Thyroid gland (tissue), 4 donors: ENCODE data around the gene ZDHHC8. TPM values are rescaled to one million over a fixed set of nuclear protein-coding genes. Genes with fewer than 3 reads are reported as not detected.

Source experiments
- DNase-seq, 2 donors: peaks; one replicate each; pipeline ENCODE4 v3.0.0-alpha.2; 2019
- H3K27ac ChIP-seq, 3 donors: fragments of 200-600 bp; sonication (generic); 1 replicate in 2 of 3; 2 replicates in 1 of 3; pipeline ENCODE4 v1.5.1; 2016 to 2019; ENCODE audit warnings: mild to moderate bottlenecking in 1 of 3, moderate library complexity in 1 of 3
- H3K27me3 ChIP-seq: fragments of 200-600 bp; sonication (generic); one replicate; pipeline ENCODE4 v1.5.1; 2019
- H3K36me3 ChIP-seq, 2 donors: fragments of 200-600 bp; sonication (generic); one replicate each; pipeline ENCODE4 v1.5.1; 2016 to 2019
- H3K4me1 ChIP-seq, 2 donors: fragments of 200-600 bp; sonication (generic); one replicate each; pipeline ENCODE4 v1.5.1; 2017 to 2019
- H3K4me3 ChIP-seq, 3 donors: fragments of 200-600 bp; sonication (generic); replicated peaks in 1 of 3; 1 replicate in 2 of 3; 2 replicates in 1 of 3; pipeline ENCODE4 v1.5.1; 2016; ENCODE audit warnings: mild to moderate bottlenecking in 1 of 3
- H3K9me3 ChIP-seq: fragments of 200-600 bp; sonication (generic); one replicate; pipeline ENCODE4 v1.5.1; 2017
- CTCF ChIP-seq, 6 experiments: fragments of 200-600 bp in 3 of 6; fragments of 450-650 bp in 3 of 6; sonication (generic) in 3 of 6; IDR thresholded peaks; one replicate each; pipeline ENCODE4 v1.5.1; 2016 to 2019; ENCODE audit warnings: antibody characterized with exemption in 6 of 6, mild to moderate bottlenecking in 2 of 6, inconsistent platforms in 1 of 6, moderate library complexity in 1 of 6
- POLR2A ChIP-seq, 2 donors: fragments of 450-650 bp; IDR thresholded peaks; one replicate each; pipeline ENCODE4 v1.6.1; 2017; ENCODE audit warnings: antibody characterized with exemption in 2 of 2, mild to moderate bottlenecking in 2 of 2, moderate library complexity in 1 of 2
- WGBS, 2 donors: methylation state at CpG; one replicate each; pipeline ENCODE4 v1.1.5; 2017; 5-methylcytosine and 5-hydroxymethylcytosine counted together
- intact Hi-C: fragments of 100-400 bp; cut with DNase I; formaldehyde crosslinking; loops from one replicate; pipeline ENCODE4 v1.15.1; 2023
- total RNA-seq, 4 donors: library from RNA; depleted of rRNA; stranded (reverse); fragments of >200 nt; gene quantifications; one replicate each; pipeline ENCODE4 v1.2.3, GENCODE V29; 2016

Gene ZDHHC8
- total RNA-seq, 4 donors from 2014 or later: 13.4 to 22.4 (median 18.9) TPM

GRCh38 chr22:20153945-20154344 is 22.3 kb downstream of the ZDHHC8 start:
- 47 to 57% methylated on average over 15 to 16 of the region's 16 CpGs for WGBS, 2 donors
- Histone ChIP-seq H3K27me3 (no peaks in the 10 kb centered on the region), H3K27ac (no peak overlapping the region), H3K9me3 (no peaks in the 10 kb centered on the region), H3K4me1 (peaks cover 0 to 4% of the 10 kb centered on the region in 2 donors), H3K4me3 (no peak overlapping the region), H3K36me3 (no peaks in the 10 kb centered on the region)
- TF ChIP-seq POLR2A (IDR thresholded peaks at IDR 0.05) (no peak), CTCF (IDR thresholded peaks at IDR 0.05) (no peak)
- intact Hi-C loops: no loop called here
- no peak for DNase-seq

- H3K36me3 ChIP-seq: no peaks in the 10 kb centered on the region
- H3K9me3 ChIP-seq: no peaks in the 10 kb centered on the region
- H3K4me1 ChIP-seq: peaks cover 0 to 4% of the 10 kb centered on the region in 2 donors
- intact Hi-C loops: loop anchor here (5.0 kb wide), 1 partner anchor 113 kb away; the partner anchor contains the start of gene RTN4R
- H3K4me3 ChIP-seq: no peak overlapping the region
- WGBS, 2 donors: 48 to 55% methylated on average over 7 to 11 of the region's 14 CpGs
- no peak overlapping the region for H3K27ac ChIP-seq
- TF ChIP-seq POLR2A (IDR thresholded peaks at IDR 0.05) (no peak), CTCF (IDR thresholded peaks at IDR 0.05) (no peak)
- H3K27me3 ChIP-seq: no peaks in the 10 kb centered on the region
- no peak for DNase-seq
Observed at GRCh38 chr22:20154602-20155187, 23.1 kb downstream of the ZDHHC8 start.

GRCh38 chr22:20155330-20156041 is 23.9 kb downstream of the ZDHHC8 start:
- H3K4me1 ChIP-seq: peaks cover 0 to 4% of the 10 kb centered on the region in 2 donors
- no peak for TF ChIP-seq CTCF (IDR thresholded peaks at IDR 0.05)
- no peak for TF ChIP-seq POLR2A (IDR thresholded peaks at IDR 0.05)
- no peak overlapping the region for H3K4me3 ChIP-seq
- 72 to 76% methylated on average over 10 to 25 of the region's 30 CpGs for WGBS, 2 donors
- intact Hi-C loops: loop anchor here (2.0 to 5.0 kb wide), 2 partner anchors 112 to 129 kb away; partner anchors contain the start of gene RTN4R
- no peaks in the 10 kb centered on the region for H3K27me3 ChIP-seq
- no peak for DNase-seq
- no peak overlapping the region for H3K27ac ChIP-seq
- H3K36me3 ChIP-seq: no peaks in the 10 kb centered on the region
- no peaks in the 10 kb centered on the region for H3K9me3 ChIP-seq

GRCh38 chr22:20156042-20156389 is 24.4 kb downstream of the ZDHHC8 start:
- TF ChIP-seq CTCF (IDR thresholded peaks at IDR 0.05): no peak
- TF ChIP-seq POLR2A (IDR thresholded peaks at IDR 0.05): no peak
- Histone ChIP-seq H3K27ac (no peak overlapping the region), H3K9me3 (no peaks in the 10 kb centered on the region), H3K36me3 (no peaks in the 10 kb centered on the region), H3K27me3 (no peaks in the 10 kb centered on the region), H3K4me1 (peaks cover 0 to 4% of the 10 kb centered on the region in 2 donors), H3K4me3 (no peak overlapping the region)
- intact Hi-C loops: loop anchor here (2.0 to 5.0 kb wide), 2 partner anchors 111 to 129 kb away; partner anchors contain the start of gene RTN4R
- 67 to 72% methylated on average over 3 to 5 of the region's 7 CpGs for WGBS, 2 donors
- no peak for DNase-seq
